ENCODE measurements around the gene OSBPL6.

Gene OSBPL6

DNA sequence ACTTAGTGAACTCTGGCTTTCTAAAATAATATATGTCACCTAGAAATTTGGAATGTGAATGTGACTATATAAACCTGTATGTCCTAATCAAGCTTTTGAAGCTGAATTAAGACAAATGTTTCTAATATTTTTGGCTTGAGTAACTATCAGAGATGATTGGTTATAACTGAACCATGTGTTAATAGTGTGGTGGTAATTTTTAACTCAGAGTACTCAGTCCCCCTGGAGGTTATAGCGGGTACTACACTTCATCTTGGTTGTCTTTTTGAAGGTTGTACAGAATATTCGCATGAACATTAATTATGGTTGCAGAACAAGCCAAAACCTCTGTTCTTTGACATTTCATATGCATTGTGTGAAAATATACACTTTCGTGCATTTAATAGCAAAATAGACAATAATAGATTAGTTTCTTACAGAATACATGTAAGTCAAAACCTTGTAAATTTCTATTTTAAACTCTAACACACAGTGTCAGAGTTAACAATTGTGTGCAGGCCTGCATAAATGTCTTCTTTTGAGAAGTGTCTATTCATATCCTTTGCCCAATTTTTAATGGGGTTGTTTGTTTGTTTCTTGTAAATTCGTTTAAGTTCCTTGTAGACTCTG, 86.0 kb downstream of the OSBPL6 start:
- H3K9ac ChIP-seq (ENCODE audit: low read depth, low read length): no peak overlapping the region
- H3K4me1 ChIP-seq (ENCODE audit: insufficient read depth, low read length): no peaks in the 10 kb centered on the region
- no peaks in the 10 kb centered on the region for H4K20me1 ChIP-seq (ENCODE audit: insufficient read depth, low read length)
- no peak overlapping the region for H3K4me3 ChIP-seq (ENCODE audit: low read depth in 1 of 2, low read length in 2 of 2)
- no peaks in the 10 kb centered on the region for H3K36me3 ChIP-seq (ENCODE audit: insufficient read depth, low read length)
- DNase-seq: peak; percentile 42
- no peaks in the 10 kb centered on the region for H3K79me2 ChIP-seq (ENCODE audit: insufficient read depth, low read length)
- H3K4me2 ChIP-seq (ENCODE audit: insufficient read depth, low read length): no peak overlapping the region
- H3K9me3 ChIP-seq (ENCODE audit: insufficient read depth, low read length, severe bottlenecking): no peaks in the 10 kb centered on the region
- peaks cover 10% of the 10 kb centered on the region for H3K27me3 ChIP-seq (ENCODE audit: insufficient read depth, low read length, poor library complexity)
- no peak overlapping the region for H2AFZ ChIP-seq (ENCODE audit: low read depth, low read length)
- ATAC-seq (ENCODE audit: insufficient read depth, low read depth): peak; percentile 80
- H3K27ac ChIP-seq (ENCODE audit: low read length): no peak overlapping the region
- TF ChIP-seq CTCF (IDR thresholded peaks at IDR 0.05; ENCODE audit: borderline replicate concordance, extremely low read depth, low read length, poor library complexity, severe bottlenecking): peak; percentile 76
- TF ChIP-seq EZH2 (IDR thresholded peaks at IDR 0.05; ENCODE audit: borderline replicate concordance, low read depth, low read length, severe bottlenecking): no peak

DNA sequence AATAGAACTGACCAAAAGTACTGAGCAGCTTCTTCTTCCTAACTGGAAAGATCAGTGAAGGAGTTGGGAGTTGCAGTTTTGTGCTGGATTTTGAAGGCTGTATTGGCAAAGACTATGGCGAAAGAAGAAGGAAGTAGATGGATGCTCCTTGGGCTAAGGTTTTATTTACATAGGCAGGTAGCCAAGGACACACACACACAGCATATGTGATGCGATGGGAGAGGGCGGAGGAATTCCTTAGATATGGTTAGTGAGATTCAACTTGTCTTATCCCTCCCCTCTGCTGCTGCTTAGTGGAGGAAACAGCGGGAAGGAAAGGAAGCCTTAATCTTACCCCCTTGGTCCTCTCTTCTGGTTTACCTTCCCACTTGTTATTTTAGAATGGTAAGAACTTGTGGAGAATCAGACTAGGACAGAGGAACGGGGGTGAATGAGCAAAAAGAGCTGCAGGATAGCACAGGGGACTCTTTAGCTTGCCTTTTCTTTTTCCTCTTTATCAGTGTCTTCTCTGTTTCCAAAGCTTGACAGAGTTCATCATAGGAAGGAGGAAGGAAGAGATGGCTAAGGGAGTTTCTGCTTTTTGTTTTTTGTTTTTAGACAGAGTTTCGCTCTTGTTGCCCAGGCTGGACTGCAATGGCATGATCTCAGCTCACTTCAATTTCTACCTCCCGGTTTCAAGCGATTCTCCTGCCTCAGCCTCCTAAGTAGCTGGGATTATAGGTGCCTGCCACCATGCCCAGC, 87.9 kb downstream of the OSBPL6 start:
- H3K9me3 ChIP-seq (ENCODE audit: insufficient read depth, low read length, severe bottlenecking): no peaks in the 10 kb centered on the region
- H3K4me1 ChIP-seq (ENCODE audit: insufficient read depth, low read length): no peaks in the 10 kb centered on the region
- no peak overlapping the region for H3K27ac ChIP-seq (ENCODE audit: low read length)
- no peak overlapping the region for H3K4me3 ChIP-seq (ENCODE audit: low read depth in 1 of 2, low read length in 2 of 2)
- no peak overlapping the region for H3K4me2 ChIP-seq (ENCODE audit: insufficient read depth, low read length)
- no peak for TF ChIP-seq CTCF (IDR thresholded peaks at IDR 0.05; ENCODE audit: borderline replicate concordance, extremely low read depth, low read length, poor library complexity, severe bottlenecking)
- TF ChIP-seq EZH2 (IDR thresholded peaks at IDR 0.05; ENCODE audit: borderline replicate concordance, low read depth, low read length, severe bottlenecking): no peak
- ATAC-seq (ENCODE audit: insufficient read depth, low read depth) (no peak), DNase-seq (no peak)
- no peaks in the 10 kb centered on the region for H3K79me2 ChIP-seq (ENCODE audit: insufficient read depth, low read length)
- H3K9ac ChIP-seq (ENCODE audit: low read depth, low read length): no peak overlapping the region
- peaks cover 10% of the 10 kb centered on the region for H3K27me3 ChIP-seq (ENCODE audit: insufficient read depth, low read length, poor library complexity)
- H4K20me1 ChIP-seq (ENCODE audit: insufficient read depth, low read length): no peaks in the 10 kb centered on the region
- no peaks in the 10 kb centered on the region for H3K36me3 ChIP-seq (ENCODE audit: insufficient read depth, low read length)
- H2AFZ ChIP-seq (ENCODE audit: low read depth, low read length): no peak overlapping the region

- TF ChIP-seq CTCF (IDR thresholded peaks at IDR 0.05; ENCODE audit: borderline replicate concordance, extremely low read depth, low read length, poor library complexity, severe bottlenecking): no peak
- Histone ChIP-seq H4K20me1 (ENCODE audit: insufficient read depth, low read length) (no peaks in the 10 kb centered on the region), H3K9me3 (ENCODE audit: insufficient read depth, low read length, severe bottlenecking) (no peaks in the 10 kb centered on the region), H3K4me3 (ENCODE audit: low read depth in 1 of 2, low read length in 2 of 2) (no peak overlapping the region), H3K27me3 (ENCODE audit: insufficient read depth, low read length, poor library complexity) (peaks cover 3% of the 10 kb centered on the region), H3K27ac (ENCODE audit: low read length) (no peak overlapping the region), H3K4me1 (ENCODE audit: insufficient read depth, low read length) (no peaks in the 10 kb centered on the region), H3K36me3 (ENCODE audit: insufficient read depth, low read length) (no peaks in the 10 kb centered on the region), H3K9ac (ENCODE audit: low read depth, low read length) (no peak overlapping the region), H3K4me2 (ENCODE audit: insufficient read depth, low read length) (no peak overlapping the region), H3K79me2 (ENCODE audit: insufficient read depth, low read length) (no peaks in the 10 kb centered on the region), H2AFZ (ENCODE audit: low read depth, low read length) (no peak overlapping the region)
- no peak for DNase-seq
- ATAC-seq (ENCODE audit: insufficient read depth, low read depth): no peak
These were observed 89.1 kb downstream of the OSBPL6 start for GRCh38 chr2:178283341-178283918.
